HCT116 (cell line): ENCODE data around the gene WDR37. TPM values are rescaled to one million over a fixed set of nuclear protein-coding genes. Genes with fewer than 3 reads are reported as not detected.

Source experiments
- ATAC-seq: fragments of 200-7000 bp; cut with Tn5 transposase; 2 replicates; pipeline ENCODE4 v1.9.1; 2020; ENCODE audit warnings: mild to moderate bottlenecking, moderate library complexity
- BruUV-seq: library from RNA; stranded (reverse); fragments of 400-500 nt; replicated peaks from 2 replicates; lab custom pipeline; 2021; lab: Mats Ljungman, UMichigan
- CTCF ChIA-PET: fragments of 300-600 bp; sonication (Branson Sonifier 250); formaldehyde crosslinking; loops from one replicate; lab custom pipeline; 2021; ENCODE audit warnings: antibody characterized with exemption; lab: Charles Lee
- POLR2A ChIA-PET: fragments of 300-600, 350-600 bp; sonication (Branson Sonifier 250); formaldehyde crosslinking; loops from one replicate; lab custom pipeline; 2021; ENCODE audit warnings: antibody characterized with exemption; lab: Charles Lee
- RAD21 ChIA-PET, 2 experiments: fragments of 300-600 bp; sonication (Branson Sonifier 250); formaldehyde crosslinking; loops; one replicate each; lab custom pipeline; 2023; ENCODE audit warnings: low total read pairs in 2 of 2; ENCODE audit not compliant: uncharacterized antibody in 2 of 2, unreplicated experiment in 2 of 2, low non-redundant PET in 1 of 2; lab: Charles Lee
- DNase-seq: peaks from one replicate; pipeline ENCODE4 v3.0.0-alpha.2; 2010; ENCODE audit warnings: low read depth, low spot score
- H2AFZ ChIP-seq: fragments of 200-600 bp; shearing (Covaris generic), sonication (generic); 2 replicates; pipeline ENCODE4 v1.6.1; 2017; ENCODE audit warnings: low read depth, mixed run types, mixed read lengths, antibody characterized with exemption, low read length; ENCODE audit not compliant: poor library complexity, severe bottlenecking
- H3K27ac ChIP-seq: 2 replicates; pipeline ENCODE4 v1.5.1; 2012; ENCODE audit warnings: low read depth, low read length
- H3K27me3 ChIP-seq: fragments of 200-600 bp; sonication (generic); 2 replicates; pipeline ENCODE4 v1.6.1; 2016; ENCODE audit warnings: mixed run types, low read length, mixed read lengths; ENCODE audit not compliant: insufficient read depth
- H3K36me3 ChIP-seq, 2 experiments: fragments of 200-500 bp in 1 of 2; fragments of 200-600 bp in 1 of 2; sonication (Bioruptor generic) in 1 of 2; sonication (generic) in 1 of 2; 2 replicates each; pipeline versions ENCODE4 v1.5.1 to v1.6.1; 2014 to 2016; ENCODE audit warnings: low read length in 2 of 2, inconsistent platforms in 1 of 2, mixed read lengths in 1 of 2, mixed run types in 1 of 2; ENCODE audit not compliant: insufficient read depth in 2 of 2, control insufficient read depth in 1 of 2
- H3K4me1 ChIP-seq, 2 experiments: fragments of 200-600 bp in 1 of 2; sonication (generic) in 1 of 2; 2 replicates each; pipeline versions ENCODE4 v1.5.1 to v1.6.1; 2012 to 2017; ENCODE audit warnings: low read length in 2 of 2, inconsistent platforms in 1 of 2, mild to moderate bottlenecking in 1 of 2, mixed read lengths in 1 of 2, mixed run types in 1 of 2, moderate library complexity in 1 of 2; ENCODE audit not compliant: insufficient read depth in 2 of 2, control insufficient read depth in 1 of 2
- H3K4me2 ChIP-seq: fragments of 200-600 bp; sonication (generic); 2 replicates; pipeline ENCODE4 v1.6.1; 2017; ENCODE audit warnings: mixed run types, low read length, mixed read lengths
- H3K4me3 ChIP-seq, 2 experiments: fragments of 200-600 bp in 1 of 2; sonication (generic) in 1 of 2; replicated peaks in 1 of 2; 2 replicates each; pipeline ENCODE4 v1.5.1; 2011 to 2016; ENCODE audit warnings: low read length in 2 of 2, control low read depth in 1 of 2, low read depth in 1 of 2, mild to moderate bottlenecking in 1 of 2, mixed read lengths in 1 of 2, mixed run types in 1 of 2
- H3K79me2 ChIP-seq: fragments of 200-600 bp; sonication (generic); 2 replicates; pipeline ENCODE4 v1.6.1; 2017; ENCODE audit warnings: mild to moderate bottlenecking, mixed run types, low read length, moderate library complexity, mixed read lengths; ENCODE audit not compliant: insufficient read depth
- H3K9ac ChIP-seq: fragments of 200-600 bp; sonication (generic); 2 replicates; pipeline ENCODE4 v1.6.1; 2016; ENCODE audit warnings: low read length, mixed read lengths
- H3K9me2 ChIP-seq: fragments of 200-600 bp; sonication (generic), shearing (Covaris generic); 2 replicates; pipeline ENCODE4 v1.6.1; 2017; ENCODE audit warnings: mixed run types, mild to moderate bottlenecking, moderate library complexity; ENCODE audit not compliant: insufficient read depth
- H3K9me3 ChIP-seq, 2 experiments: fragments of 200-500 bp in 1 of 2; fragments of 200-600 bp in 1 of 2; sonication (Bioruptor generic) in 1 of 2; sonication (generic) in 1 of 2; 2 replicates each; pipeline ENCODE4 v1.6.1; 2014 to 2017; ENCODE audit warnings: low read length in 2 of 2, mixed read lengths in 2 of 2, inconsistent platforms in 1 of 2, low read depth in 1 of 2, mild to moderate bottlenecking in 1 of 2, mixed run types in 1 of 2, moderate library complexity in 1 of 2; ENCODE audit not compliant: control insufficient read depth in 1 of 2, insufficient read depth in 1 of 2
- H4K20me1 ChIP-seq: fragments of 200-600 bp; sonication (generic), shearing (Covaris generic); 2 replicates; pipeline ENCODE4 v1.6.1; 2017; ENCODE audit warnings: mixed run types, mild to moderate bottlenecking, moderate library complexity; ENCODE audit not compliant: insufficient read depth
- CBX3 ChIP-seq: IDR thresholded peaks from 2 replicates; pipeline ENCODE4 v1.6.1; 2012; ENCODE audit warnings: low read depth
- CEBPB ChIP-seq: IDR thresholded peaks from 2 replicates; pipeline ENCODE4 v1.6.1; 2012; ENCODE audit warnings: low read depth
- ELF1 ChIP-seq: IDR thresholded peaks from 2 replicates; pipeline ENCODE4 v1.6.1; 2012; ENCODE audit warnings: low read depth, borderline replicate concordance
- EZH2 ChIP-seq: fragments of 200-600 bp; sonication (generic); IDR thresholded peaks from 2 replicates; pipeline ENCODE4 v1.6.1; 2017; ENCODE audit warnings: antibody characterized with exemption, mixed run types
- EZH2phosphoT487 ChIP-seq: fragments of 200-600 bp; IDR thresholded peaks from 2 replicates; pipeline ENCODE4 v1.6.1; 2018; ENCODE audit warnings: antibody characterized with exemption, borderline replicate concordance
- FOSL1 ChIP-seq: IDR thresholded peaks from 2 replicates; pipeline ENCODE4 v1.6.1; 2012; ENCODE audit warnings: low read depth
- RAD21 ChIP-seq: IDR thresholded peaks from 2 replicates; pipeline ENCODE4 v1.6.1; 2012; ENCODE audit warnings: low read depth, mild to moderate bottlenecking
- SIN3A ChIP-seq: IDR thresholded peaks from 2 replicates; pipeline ENCODE4 v1.6.1; 2012; ENCODE audit warnings: low read depth
- SP1 ChIP-seq: IDR thresholded peaks from 2 replicates; pipeline ENCODE4 v1.6.1; 2012; ENCODE audit warnings: low read depth
- SRF ChIP-seq: IDR thresholded peaks from 2 replicates; pipeline ENCODE4 v1.6.1; 2012; ENCODE audit warnings: low read depth
- TCF7L2 ChIP-seq: IDR thresholded peaks from 2 replicates; pipeline ENCODE4 v1.7.0; 2011; ENCODE audit warnings: borderline replicate concordance, inconsistent platforms; ENCODE audit not compliant: insufficient read depth, insufficient read length; ENCODE audit errors: extremely low read depth
- YY1 ChIP-seq: IDR thresholded peaks from 2 replicates; pipeline ENCODE4 v1.6.1; 2011; ENCODE audit warnings: low read length, low read depth, moderate library complexity, mild to moderate bottlenecking; ENCODE audit not compliant: insufficient replicate concordance; ENCODE audit errors: extremely low read depth
- ZBTB33 ChIP-seq: IDR thresholded peaks from 2 replicates; pipeline ENCODE4 v1.6.1; 2011; ENCODE audit warnings: mild to moderate bottlenecking, low read length, moderate library complexity; ENCODE audit not compliant: insufficient replicate concordance; ENCODE audit errors: extremely low read depth
- intact Hi-C: fragments of 100-400 bp; cut with micrococcal nuclease; formaldehyde crosslinking; loops from 2 replicates; pipeline ENCODE4 v1.10.0; 2022
- total RNA-seq: library from RNA; stranded (reverse); gene quantifications from one replicate; pipeline ENCODE4 v1.2.1, GENCODE V29; 2021; ENCODE audit not compliant: unreplicated experiment

The WDR37 gene
- total RNA-seq, 1 experiment from 2014 or later, result 9.1 TPM

- RAD21 ChIA-PET, result no interaction called here
- CTCF ChIA-PET, result no interaction called here
- intact Hi-C loops, result no loop called here
Measured at GRCh38 chr10:1096287-1096889, 40.2 kb downstream of the WDR37 start.

More at GRCh38 chr10:1096287-1096889, 40.2 kb downstream of the WDR37 start:
- Histone ChIP-seq H3K4me3 (no peak overlapping the region), H3K9ac (no peak overlapping the region), H3K4me2 (no peak overlapping the region), H3K27ac (no peak overlapping the region), H3K4me1 (no peaks in the 10 kb centered on the region), H3K36me3 (peaks cover 0 to 7% of the 10 kb centered on the region in 2 experiments; a peak in 2 of 4 replicates), H3K9me2 (no peaks in the 10 kb centered on the region), H3K27me3 (no peaks in the 10 kb centered on the region), H3K9me3 (no peaks in the 10 kb centered on the region), H4K20me1 (no peaks in the 10 kb centered on the region), H2AFZ (no peak overlapping the region), H3K79me2 (no peaks in the 10 kb centered on the region; the same call in 1 of the 2 replicates)
- TF ChIP-seq TCF7L2 (no peak), RAD21 (no peak), SIN3A (no peak), SP1 (no peak), EZH2 (no peak), CEBPB (no peak), EZH2phosphoT487 (no peak), YY1 (no peak), CBX3 (no peak), FOSL1 (no peak), SRF (no peak), ZBTB33 (no peak), ELF1 (no peak)
- POLR2A ChIA-PET, result no interaction called here
- ATAC-seq (no peak), DNase-seq (no peak)
- BruUV-seq, result no TSS peak
